Activated T-cell treated with anti-CD3 and anti-CD28 coated beads, Interleukin-2, amount 50 U/mL, for 4 hours (primary cell): ENCODE data around the gene CRIP3. TPM values are rescaled to one million over a fixed set of nuclear protein-coding genes. Genes with fewer than 3 reads are reported as not detected.

Source experiments
- ATAC-seq, 2 donors: fragments of 200-7000 bp; cut with Tn5 transposase; one replicate each; pipeline ENCODE4 v1.10.0; 2021
- DNase-seq: peaks from one replicate; pipeline ENCODE4 v3.0.0-alpha.2; 2020
- H3K27me3 Mint-ChIP-seq: one replicate; pipeline ENCODE4 v1.8.0; 2021; ENCODE audit warnings: low read depth, mixed read lengths
- H3K36me3 Mint-ChIP-seq: one replicate; pipeline ENCODE4 v1.8.0; 2022; ENCODE audit warnings: mixed read lengths; ENCODE audit not compliant: insufficient read depth
- H3K4me1 Mint-ChIP-seq: one replicate; pipeline ENCODE4 v1.8.0; 2021; ENCODE audit warnings: low read depth, mixed read lengths
- H3K4me3 Mint-ChIP-seq: one replicate; pipeline ENCODE4 v1.8.0; 2021; ENCODE audit warnings: mild to moderate bottlenecking, moderate library complexity, mixed read lengths
- H3K9me3 Mint-ChIP-seq: one replicate; pipeline ENCODE4 v1.8.0; 2021; ENCODE audit warnings: mixed read lengths
- total RNA-seq, 3 donors: library from RNA; stranded (reverse); gene quantifications; one replicate each; pipeline ENCODE4 v1.2.1, GENCODE V29; 2021

Gene CRIP3
- total RNA-seq, 3 donors from 2014 or later: 0.52 TPM; not detected in 2

GRCh38 chr6:43299338-43300293 is 9.0 kb downstream of the CRIP3 start:
- ATAC-seq (no peak), DNase-seq (no peak)
- H3K4me1 Mint-ChIP-seq: no peaks in the 10 kb centered on the region
- peaks cover 5% of the 10 kb centered on the region for H3K27me3 Mint-ChIP-seq
- H3K9me3 Mint-ChIP-seq: no peaks in the 10 kb centered on the region
- no peak overlapping the region for H3K4me3 Mint-ChIP-seq
- H3K36me3 Mint-ChIP-seq: no peaks in the 10 kb centered on the region

- H3K9me3 Mint-ChIP-seq: no peaks in the 10 kb centered on the region
- no peak for ATAC-seq
- H3K4me3 Mint-ChIP-seq: no peak overlapping the region
- peaks cover 5% of the 10 kb centered on the region for H3K27me3 Mint-ChIP-seq
- no peaks in the 10 kb centered on the region for H3K4me1 Mint-ChIP-seq
- DNase-seq: no peak
- no peaks in the 10 kb centered on the region for H3K36me3 Mint-ChIP-seq
These were observed 9.9 kb downstream of the CRIP3 start for GRCh38 chr6:43298565-43299337.

- Mint-ChIP-seq H3K4me1 (no peaks in the 10 kb centered on the region), H3K9me3 (no peaks in the 10 kb centered on the region), H3K4me3 (no peak within 1 kb of the TSS), H3K27me3 (peaks cover 5% of the 10 kb centered on the region), H3K36me3 (no peaks in the 10 kb centered on the region)
- DNase-seq (no peak), ATAC-seq (no peak)
These were observed 10.7 kb downstream of the CRIP3 start, which contains the start of gene SLC22A7 for GRCh38 chr6:43297644-43298564. Gene SLC22A7, plus strand, starts transcription at chr6:43298260. Its CDS starts 99 bp downstream, at chr6:43298359.

GRCh38 chr6:43296780-43297497 is 11.7 kb downstream of the CRIP3 start:
- Mint-ChIP-seq H3K36me3 (no peaks in the 10 kb centered on the region), H3K9me3 (no peaks in the 10 kb centered on the region), H3K27me3 (peaks cover 5% of the 10 kb centered on the region), H3K4me1 (no peaks in the 10 kb centered on the region), H3K4me3 (no peak overlapping the region)
- DNase-seq (no peak), ATAC-seq (no peak)

GRCh38 chr6:43295456-43295855 is 13.2 kb downstream of the CRIP3 start:
- Mint-ChIP-seq H3K4me1 (no peaks in the 10 kb centered on the region), H3K4me3 (no peak overlapping the region), H3K36me3 (no peaks in the 10 kb centered on the region), H3K9me3 (no peaks in the 10 kb centered on the region), H3K27me3 (peaks cover 5% of the 10 kb centered on the region)
- DNase-seq (no peak), ATAC-seq (no peak)

GRCh38 chr6:43294536-43294935 is 14.1 kb downstream of the CRIP3 start:
- no peak for ATAC-seq
- DNase-seq: no peak
- H3K4me1 Mint-ChIP-seq: no peaks in the 10 kb centered on the region
- peaks cover 2% of the 10 kb centered on the region for H3K27me3 Mint-ChIP-seq
- no peaks in the 10 kb centered on the region for H3K36me3 Mint-ChIP-seq
- H3K9me3 Mint-ChIP-seq: no peaks in the 10 kb centered on the region
- H3K4me3 Mint-ChIP-seq: no peak overlapping the region

- Mint-ChIP-seq H3K36me3 (no peaks in the 10 kb centered on the region), H3K4me3 (no peak overlapping the region), H3K27me3 (peaks cover 3% of the 10 kb centered on the region), H3K4me1 (no peaks in the 10 kb centered on the region), H3K9me3 (no peaks in the 10 kb centered on the region)
- ATAC-seq (no peak), DNase-seq (no peak)
These were observed 14.9 kb downstream of the CRIP3 start for GRCh38 chr6:43293698-43294097.

GRCh38 chr6:43292763-43293318 is 15.8 kb downstream of the CRIP3 start:
- Mint-ChIP-seq H3K4me3 (no peak overlapping the region), H3K27me3 (peaks cover 3% of the 10 kb centered on the region), H3K4me1 (no peaks in the 10 kb centered on the region), H3K36me3 (no peaks in the 10 kb centered on the region), H3K9me3 (no peaks in the 10 kb centered on the region)
- DNase-seq: no peak
- no peak for ATAC-seq

- Mint-ChIP-seq H3K36me3 (no peaks in the 10 kb centered on the region), H3K4me1 (no peaks in the 10 kb centered on the region), H3K27me3 (peaks cover 3% of the 10 kb centered on the region), H3K9me3 (no peaks in the 10 kb centered on the region), H3K4me3 (no peak overlapping the region)
- no peak for ATAC-seq
- no peak for DNase-seq
These were observed 16.3 kb downstream of the CRIP3 start for GRCh38 chr6:43292341-43292740.

GRCh38 chr6:43291708-43292107 is 16.9 kb downstream of the CRIP3 start:
- Mint-ChIP-seq H3K9me3 (no peaks in the 10 kb centered on the region), H3K36me3 (no peaks in the 10 kb centered on the region), H3K4me3 (no peak overlapping the region), H3K4me1 (no peaks in the 10 kb centered on the region), H3K27me3 (peaks cover 8% of the 10 kb centered on the region)
- DNase-seq (no peak), ATAC-seq (no peak)

- H3K4me1 Mint-ChIP-seq: no peaks in the 10 kb centered on the region
- ATAC-seq (no peak), DNase-seq (no peak)
- no peaks in the 10 kb centered on the region for H3K36me3 Mint-ChIP-seq
- peaks cover 15% of the 10 kb centered on the region for H3K27me3 Mint-ChIP-seq
- no peaks in the 10 kb centered on the region for H3K9me3 Mint-ChIP-seq
- no peak overlapping the region for H3K4me3 Mint-ChIP-seq
These were observed 17.7 kb downstream of the CRIP3 start for GRCh38 chr6:43290905-43291355.

- Mint-ChIP-seq H3K9me3 (no peaks in the 10 kb centered on the region), H3K27me3 (peaks cover 20% of the 10 kb centered on the region), H3K4me3 (no peak overlapping the region), H3K4me1 (no peaks in the 10 kb centered on the region), H3K36me3 (no peaks in the 10 kb centered on the region)
- ATAC-seq (no peak), DNase-seq (no peak)
These were observed 18.2 kb downstream of the CRIP3 start for GRCh38 chr6:43290339-43290904.
